ENCODE results near the gene CDH26. TPM values are rescaled to one million over a fixed set of nuclear protein-coding genes. Genes with fewer than 3 reads are reported as not detected.

CDH26 gene
- total RNA-seq, 1 donor = 0.09 TPM

GRCh38 chr20:59999502-59999901 lies 41.3 kb downstream of the CDH26 start:
- TF ChIP-seq CTCF (IDR thresholded peaks at IDR 0.05; ENCODE audit: insufficient read depth, low read length) = no peak
- DNase-seq (ENCODE audit: low read depth) = no peak
- no peak overlapping the region for H3K4me3 ChIP-seq (ENCODE audit: low read depth, low read length)

GRCh38 chr20:60000271-60001042 lies 42.2 kb downstream of the CDH26 start:
- H3K4me3 ChIP-seq (ENCODE audit: low read depth, low read length) = no peak overlapping the region
- TF ChIP-seq CTCF (IDR thresholded peaks at IDR 0.05; ENCODE audit: insufficient read depth, low read length) = no peak
- DNase-seq (ENCODE audit: low read depth) = no peak

GRCh38 chr20:60001108-60001507 lies 42.9 kb downstream of the CDH26 start:
- no peak for DNase-seq (ENCODE audit: low read depth)
- TF ChIP-seq CTCF (IDR thresholded peaks at IDR 0.05; ENCODE audit: insufficient read depth, low read length) = no peak
- H3K4me3 ChIP-seq (ENCODE audit: low read depth, low read length) = no peak overlapping the region

- DNase-seq (ENCODE audit: low read depth) = no peak
- no peak overlapping the region for H3K4me3 ChIP-seq (ENCODE audit: low read depth, low read length)
- TF ChIP-seq CTCF (IDR thresholded peaks at IDR 0.05; ENCODE audit: insufficient read depth, low read length) = no peak
Measured at GRCh38 chr20:60003776-60004175, 45.6 kb downstream of the CDH26 start.

GRCh38 chr20:60006261-60006660 lies 48.0 kb downstream of the CDH26 start:
- no peak for DNase-seq (ENCODE audit: low read depth)
- no peak for TF ChIP-seq CTCF (IDR thresholded peaks at IDR 0.05; ENCODE audit: insufficient read depth, low read length)
- H3K4me3 ChIP-seq (ENCODE audit: low read depth, low read length) = no peak overlapping the region

- no peak for DNase-seq (ENCODE audit: low read depth)
- TF ChIP-seq CTCF (IDR thresholded peaks at IDR 0.05; ENCODE audit: insufficient read depth, low read length) = no peak
- H3K4me3 ChIP-seq (ENCODE audit: low read depth, low read length) = no peak overlapping the region
Measured at GRCh38 chr20:60007464-60007863, 49.2 kb downstream of the CDH26 start.
